ENCODE data around the gene ELOVL2.
"Not testable (repeated sequence)": the region's sequence is repeated elsewhere in the genome, so short reads cannot be mapped to it uniquely, and the experiment has no call there.

ELOVL2 gene

GRCh38 chr6:11043961-11044711, at the start of gene ELOVL2:
Gene ELOVL2 (minus strand): TSS chr6:11044305. CDS start chr6:11044230, 75 bp downstream.
- no peak for DNase-seq

- no peak for DNase-seq
Measured at GRCh38 chr6:11093376-11093625, 49.2 kb upstream of the ELOVL2 start.

GRCh38 chr6:11092668-11093375, 48.7 kb upstream of the ELOVL2 start:
- DNase-seq, result peak in 1 of 4 experiments; percentile 8

GRCh38 chr6:11091141-11091540, 47.0 kb upstream of the ELOVL2 start:
- not testable (repeated sequence) for DNase-seq

GRCh38 chr6:11089695-11090094, 45.6 kb upstream of the ELOVL2 start:
- DNase-seq, result no peak

GRCh38 chr6:11087141-11087812, 43.2 kb upstream of the ELOVL2 start:
- DNase-seq, result not testable (repeated sequence)

GRCh38 chr6:11085758-11086435, 41.8 kb upstream of the ELOVL2 start:
- DNase-seq, result no peak

- no peak for DNase-seq
Measured at GRCh38 chr6:11083956-11084355, 39.9 kb upstream of the ELOVL2 start.

GRCh38 chr6:11083491-11083890, 39.4 kb upstream of the ELOVL2 start:
- DNase-seq, result no peak

GRCh38 chr6:11080296-11080695, 36.2 kb upstream of the ELOVL2 start:
- DNase-seq, result no peak

GRCh38 chr6:11078266-11078665, 34.2 kb upstream of the ELOVL2 start:
- no peak for DNase-seq

GRCh38 chr6:11076540-11076939, 32.4 kb upstream of the ELOVL2 start:
- DNase-seq, result no peak

GRCh38 chr6:11072101-11072500, 28.0 kb upstream of the ELOVL2 start:
- DNase-seq, result no peak

- DNase-seq, result no peak
Measured at GRCh38 chr6:11069760-11070159, 25.7 kb upstream of the ELOVL2 start.

- DNase-seq, result no peak
Measured at GRCh38 chr6:11067348-11067747, 23.2 kb upstream of the ELOVL2 start.

- DNase-seq, result no peak
Measured at GRCh38 chr6:11066505-11067347, 22.6 kb upstream of the ELOVL2 start.

GRCh38 chr6:11065436-11066202, 21.5 kb upstream of the ELOVL2 start:
- no peak for DNase-seq

GRCh38 chr6:11064836-11065235, 20.7 kb upstream of the ELOVL2 start:
- DNase-seq, result no peak

- no peak for DNase-seq
Measured at GRCh38 chr6:11062715-11063114, 18.6 kb upstream of the ELOVL2 start.

- no peak for DNase-seq
Measured at GRCh38 chr6:11062083-11062482, 18.0 kb upstream of the ELOVL2 start.

- DNase-seq, result no peak
Measured at GRCh38 chr6:11058406-11058805, 14.3 kb upstream of the ELOVL2 start.

GRCh38 chr6:11056871-11057270, 12.8 kb upstream of the ELOVL2 start:
- DNase-seq, result no peak

Measured in activated CD4-positive, CD25-positive, alpha-beta regulatory T cell (primary cell).